Neural cell (in vitro differentiated cells): ENCODE results near the gene EFCAB6. TPM values are rescaled to one million over a fixed set of nuclear protein-coding genes. Genes with fewer than 3 reads are reported as not detected.

Source experiments
- H2AFZ ChIP-seq: fragments of 200-600, 300-800 bp; sonication (generic), shearing (Covaris generic); 2 replicates; pipeline ENCODE4 v1.6.0; 2014; ENCODE audit warnings: low read depth, mild to moderate bottlenecking, antibody characterized with exemption, low read length, moderate library complexity
- H3F3A ChIP-seq: fragments of 200-600 bp; shearing (Covaris generic); 2 replicates; pipeline ENCODE4 v1.6.1; 2016; ENCODE audit warnings: mild to moderate bottlenecking, moderate library complexity, mixed read lengths, antibody characterized with exemption, low read length; ENCODE audit not compliant: insufficient read depth, poor library complexity, severe bottlenecking
- H3K27ac ChIP-seq: fragments of 200-600, 300-800 bp; sonication (generic), shearing (Covaris generic); 2 replicates; pipeline ENCODE4 v1.5.1; 2014; ENCODE audit warnings: mild to moderate bottlenecking, low read length, moderate library complexity
- H3K27me3 ChIP-seq: fragments of 300-800, 200-600 bp; sonication (generic), shearing (Covaris generic); 2 replicates; pipeline ENCODE4 v1.6.0; 2014; ENCODE audit warnings: mild to moderate bottlenecking, low read depth, low read length, moderate library complexity; ENCODE audit not compliant: insufficient read depth
- H3K36me3 ChIP-seq: fragments of 300-800, 200-600 bp; sonication (generic), shearing (Covaris generic); 2 replicates; pipeline ENCODE4 v1.5.1; 2014; ENCODE audit warnings: mild to moderate bottlenecking, antibody characterized with exemption, low read length, moderate library complexity; ENCODE audit not compliant: insufficient read depth
- H3K4me2 ChIP-seq: fragments of 300-800, 200-600 bp; sonication (generic), shearing (Covaris generic); 2 replicates; pipeline ENCODE4 v1.6.0; 2014; ENCODE audit warnings: mild to moderate bottlenecking, low read length
- H3K4me3 ChIP-seq: fragments of 300-800, 200-600 bp; sonication (generic), shearing (Covaris generic); 2 replicates; pipeline ENCODE4 v1.5.1; 2014; ENCODE audit warnings: mild to moderate bottlenecking, low read length, moderate library complexity
- H3K79me2 ChIP-seq: fragments of 200-600 bp; shearing (Covaris generic); replicated peaks from 2 replicates; pipeline ENCODE4 v1.6.0; 2014; ENCODE audit warnings: mild to moderate bottlenecking, low read length, moderate library complexity; ENCODE audit not compliant: insufficient read depth
- H3K9ac ChIP-seq: fragments of 300-800, 200-600 bp; sonication (generic), shearing (Covaris generic); 2 replicates; pipeline ENCODE4 v1.6.1; 2016; ENCODE audit warnings: mild to moderate bottlenecking, low read length, mixed read lengths
- H3K9me2 ChIP-seq: fragments of 200-600 bp; shearing (Covaris generic); 2 replicates; pipeline ENCODE4 v1.6.1; 2016; ENCODE audit warnings: mild to moderate bottlenecking, low read length, mixed read lengths; ENCODE audit not compliant: insufficient read depth
- H3K9me3 ChIP-seq: fragments of 200-600, 300-800 bp; sonication (generic), shearing (Covaris generic); 2 replicates; pipeline ENCODE4 v1.6.1; 2016; ENCODE audit warnings: mild to moderate bottlenecking, mixed run types, low read length, moderate library complexity, mixed read lengths
- H4K20me1 ChIP-seq: fragments of 200-600 bp; shearing (Covaris generic); 2 replicates; pipeline ENCODE4 v1.6.1; 2016; ENCODE audit warnings: mild to moderate bottlenecking, mixed run types; ENCODE audit not compliant: insufficient read depth
- CTCF ChIP-seq: fragments of 450-650 bp; IDR thresholded peaks from 2 replicates; pipeline ENCODE4 v1.5.1; 2014; ENCODE audit warnings: antibody characterized with exemption, mild to moderate bottlenecking, moderate library complexity; ENCODE audit not compliant: poor library complexity, severe bottlenecking
- EP300 ChIP-seq: fragments of 450-650 bp; conservative IDR thresholded peaks from 2 replicates; pipeline ENCODE4 v1.6.1; 2014; ENCODE audit warnings: antibody characterized with exemption, mild to moderate bottlenecking, moderate library complexity; ENCODE audit not compliant: poor library complexity, severe bottlenecking
- EZH2 ChIP-seq: fragments of 200-600, 300-800 bp; shearing (Covaris generic), sonication (generic); IDR thresholded peaks from 2 replicates; pipeline ENCODE4 v1.6.1; 2014; ENCODE audit warnings: antibody characterized with exemption, low read length, borderline replicate concordance, mild to moderate bottlenecking; ENCODE audit not compliant: insufficient read depth, poor library complexity, severe bottlenecking
- MXI1 ChIP-seq: fragments of 450-650 bp; conservative IDR thresholded peaks from 2 replicates; pipeline ENCODE4 v1.6.1; 2014; ENCODE audit warnings: antibody characterized with exemption, mild to moderate bottlenecking; ENCODE audit not compliant: poor library complexity, severe bottlenecking
- POLR2AphosphoS5 ChIP-seq: IDR thresholded peaks from 2 replicates; pipeline ENCODE4 v1.6.1; 2012
- RAD21 ChIP-seq: fragments of 450-650 bp; conservative IDR thresholded peaks from 2 replicates; pipeline ENCODE4 v1.6.1; 2014; ENCODE audit warnings: antibody characterized with exemption, mild to moderate bottlenecking, moderate library complexity
- REST ChIP-seq: IDR thresholded peaks from 2 replicates; pipeline ENCODE4 v1.6.1; 2012; ENCODE audit warnings: borderline replicate concordance
- SMC3 ChIP-seq: fragments of 450-650 bp; conservative IDR thresholded peaks from 2 replicates; pipeline ENCODE4 v1.6.1; 2014; ENCODE audit warnings: antibody characterized with exemption, mild to moderate bottlenecking, moderate library complexity; ENCODE audit not compliant: poor library complexity
- TAF1 ChIP-seq: IDR thresholded peaks from 2 replicates; pipeline ENCODE4 v1.6.1; 2012; ENCODE audit warnings: low read depth
- polyA plus RNA-seq: library from polyadenylated mRNA; depleted of rRNA; stranded (reverse); fragments of >200 nt; gene quantifications from 2 replicates; pipeline ENCODE4 v1.2.3, GENCODE V29; 2014

EFCAB6 gene
- polyA plus RNA-seq, 1 donor from 2014 or later = 1.4 TPM

- Histone ChIP-seq H3K4me3 (no peak overlapping the region), H3K9me3 (no peaks in the 10 kb centered on the region), H3K4me2 (no peak overlapping the region), H3K36me3 (no peaks in the 10 kb centered on the region), H3F3A (no peaks in the 10 kb centered on the region), H3K27ac (no peak overlapping the region), H3K27me3 (no peaks in the 10 kb centered on the region), H3K79me2 (no peaks in the 10 kb centered on the region), H3K9me2 (no peaks in the 10 kb centered on the region), H2AFZ (no peak overlapping the region), H3K9ac (no peak overlapping the region), H4K20me1 (no peaks in the 10 kb centered on the region)
- TF ChIP-seq REST (no peak), CTCF (no peak), SMC3 (no peak), TAF1 (no peak), RAD21 (no peak), EZH2 (no peak), POLR2AphosphoS5 (no peak), MXI1 (no peak), EP300 (no peak)
These were observed 11.3 kb upstream of the EFCAB6 start for GRCh38 chr22:43823353-43823908.

- Histone ChIP-seq H3K27ac (no peak overlapping the region), H2AFZ (no peak overlapping the region), H3K27me3 (no peaks in the 10 kb centered on the region), H3K9me2 (no peaks in the 10 kb centered on the region), H3K9me3 (no peaks in the 10 kb centered on the region), H3F3A (no peaks in the 10 kb centered on the region), H4K20me1 (no peaks in the 10 kb centered on the region), H3K4me3 (no peak overlapping the region), H3K36me3 (no peaks in the 10 kb centered on the region), H3K4me2 (no peak overlapping the region), H3K9ac (no peak overlapping the region), H3K79me2 (no peaks in the 10 kb centered on the region)
- no peak for TF ChIP-seq CTCF
- no peak for TF ChIP-seq EP300
- no peak for TF ChIP-seq EZH2
- no peak for TF ChIP-seq SMC3
- TF ChIP-seq TAF1 = no peak
- TF ChIP-seq MXI1 = no peak
- TF ChIP-seq POLR2AphosphoS5 = no peak
- no peak for TF ChIP-seq RAD21
- no peak for TF ChIP-seq REST
These were observed 9.7 kb upstream of the EFCAB6 start for GRCh38 chr22:43821606-43822425.
